Esophagus squamous epithelium (tissue), 4 donors: Measurements from ENCODE around the gene SERPINB5.

Experiments
- CTCF ChIP-seq, 6 experiments: fragments of 450-650 bp in 4 of 6; fragments of 200-600 bp in 2 of 6; sonication (generic) in 2 of 6; IDR thresholded peaks; one replicate each; pipeline ENCODE4 v1.5.1; 2016 to 2019; ENCODE audit warnings: antibody characterized with exemption in 6 of 6, mild to moderate bottlenecking in 4 of 6, moderate library complexity in 4 of 6
- POLR2A ChIP-seq, 4 donors: fragments of 450-650 bp; IDR thresholded peaks; one replicate each; pipeline ENCODE4 v1.6.1; 2017; ENCODE audit warnings: antibody characterized with exemption in 4 of 4, mild to moderate bottlenecking in 4 of 4, moderate library complexity in 3 of 4

DNA sequence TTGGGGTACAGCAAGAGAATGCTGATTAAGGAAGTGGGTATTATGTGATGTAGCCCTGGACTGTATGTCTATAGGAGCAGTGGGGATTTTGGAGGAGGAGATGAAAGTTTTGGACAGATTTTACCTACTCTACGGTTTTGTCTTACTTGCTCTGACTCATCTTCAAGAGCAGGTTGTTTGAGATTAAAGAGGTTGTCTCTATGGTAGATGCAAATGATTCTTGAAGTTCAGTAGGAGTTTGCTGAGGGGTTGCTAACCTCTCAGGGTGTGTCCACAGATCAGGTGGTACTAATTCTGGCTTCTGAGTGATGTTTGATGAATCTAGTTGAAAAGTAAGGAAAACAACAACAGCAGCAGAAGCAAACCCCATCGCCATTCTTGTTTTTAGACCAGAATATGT is 55.7 kb downstream of the SERPINB5 start:
- no peak for TF ChIP-seq CTCF (IDR thresholded peaks at IDR 0.05)
- no peak for TF ChIP-seq POLR2A (IDR thresholded peaks at IDR 0.05)
